Hematopoietic multipotent progenitor cell treated with erythropoietin and hydrocortisone succinate and interleukin-3 and kit ligand, for 4 days (in vitro differentiated cells): ENCODE measurements around the gene COL4A2.

Source experiments
- DNase-seq: peaks from one replicate; pipeline ENCODE4 v3.0.0-alpha.2; 2015

The COL4A2 gene

GRCh38 chr13:110272651-110273050 is 34.4 kb upstream of the COL4A2 start:
- DNase-seq: no peak

DNA sequence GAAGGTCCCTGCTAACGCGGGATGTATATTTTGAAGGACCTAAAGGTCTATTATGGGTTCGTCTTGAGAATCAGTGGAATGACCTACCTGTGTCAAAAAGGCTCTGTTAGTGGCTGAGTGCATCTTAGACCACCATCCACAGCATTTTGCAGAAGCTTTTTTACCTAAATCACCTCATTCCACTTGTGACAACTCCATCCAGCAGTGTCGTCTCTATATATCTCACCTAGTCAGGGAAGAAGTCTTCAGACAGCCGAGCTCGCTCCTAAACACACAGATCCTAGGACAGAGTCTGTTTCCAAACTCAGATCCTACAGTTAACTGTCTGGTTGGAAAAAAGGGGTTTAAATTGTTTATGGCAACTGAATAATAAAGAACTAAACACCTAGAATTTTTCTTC is 33.8 kb upstream of the COL4A2 start:
- no peak for DNase-seq

DNA sequence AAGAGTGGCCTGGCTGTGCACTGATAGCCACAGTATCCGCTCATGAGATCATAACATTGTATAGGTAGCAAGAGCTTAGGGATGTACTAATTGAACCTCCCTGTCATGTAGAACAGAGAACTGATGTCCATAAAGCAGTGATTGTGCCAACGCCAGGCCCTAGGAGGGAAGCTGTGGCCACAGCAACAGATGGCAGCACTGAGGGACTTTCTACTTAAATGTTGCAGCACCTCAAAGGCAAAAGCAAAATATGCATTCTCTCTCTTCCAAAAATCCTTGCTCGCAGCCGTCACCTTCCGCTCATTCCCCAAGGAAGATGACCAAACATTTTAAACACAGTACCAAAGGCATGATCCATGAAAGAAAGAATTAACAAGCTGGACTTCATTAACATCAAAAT is 32.4 kb upstream of the COL4A2 start:
- DNase-seq: no peak

GRCh38 chr13:110275931-110276552 is 31.0 kb upstream of the COL4A2 start:
- no peak for DNase-seq

- no peak for DNase-seq
Observed at GRCh38 chr13:110276553-110276950, 30.5 kb upstream of the COL4A2 start.

- DNase-seq: no peak
Observed at GRCh38 chr13:110277357-110277975, 29.6 kb upstream of the COL4A2 start.

GRCh38 chr13:110278859-110279258 is 28.2 kb upstream of the COL4A2 start:
- DNase-seq: no peak

DNA sequence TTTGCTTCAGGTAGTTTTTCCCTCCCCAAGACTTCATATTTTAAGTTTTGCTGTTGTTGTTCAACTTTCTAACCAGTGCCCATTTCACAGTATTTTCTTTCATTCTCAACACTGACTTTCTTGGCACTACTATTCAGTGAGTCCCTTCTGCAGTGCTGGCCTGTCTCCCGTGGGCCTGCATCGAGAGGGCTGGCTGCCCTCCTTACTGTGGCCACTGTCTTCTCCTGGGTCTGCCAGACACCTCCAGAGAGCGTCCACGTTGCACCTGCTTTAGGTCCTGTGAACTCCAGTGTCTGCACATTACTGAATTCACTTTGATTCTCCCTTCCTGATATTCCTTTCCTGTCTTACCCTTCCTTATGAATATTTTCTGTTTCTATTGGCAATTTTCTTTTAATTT is 27.4 kb upstream of the COL4A2 start:
- DNase-seq: no peak

DNA sequence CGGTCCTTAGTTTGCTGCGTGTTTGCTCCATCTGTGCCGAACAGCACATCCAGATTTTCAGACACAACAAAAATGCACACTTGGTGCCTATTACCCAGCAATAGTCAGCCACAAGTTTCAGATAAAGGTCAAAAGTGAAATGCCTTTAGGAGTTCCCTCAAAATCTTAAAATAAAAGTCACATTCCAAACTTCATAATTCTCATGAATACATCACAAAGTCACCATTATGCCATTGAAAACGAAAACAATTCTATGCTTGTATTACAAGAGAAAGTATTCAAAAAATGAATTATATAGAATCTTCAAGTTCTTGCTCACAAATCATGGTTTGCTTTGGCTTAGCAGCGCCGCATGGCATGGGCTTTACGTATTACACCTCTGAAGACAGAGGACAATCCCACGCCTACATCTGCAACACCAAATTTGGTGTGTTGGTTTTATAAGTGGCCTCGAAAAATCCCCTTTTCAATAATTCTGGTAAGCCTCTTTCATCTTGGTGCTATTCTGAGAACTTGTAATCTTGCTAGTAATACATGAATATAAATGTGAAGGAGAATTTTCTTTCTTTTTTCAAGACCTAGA is 26.8 kb upstream of the COL4A2 start:
- DNase-seq: no peak

DNA sequence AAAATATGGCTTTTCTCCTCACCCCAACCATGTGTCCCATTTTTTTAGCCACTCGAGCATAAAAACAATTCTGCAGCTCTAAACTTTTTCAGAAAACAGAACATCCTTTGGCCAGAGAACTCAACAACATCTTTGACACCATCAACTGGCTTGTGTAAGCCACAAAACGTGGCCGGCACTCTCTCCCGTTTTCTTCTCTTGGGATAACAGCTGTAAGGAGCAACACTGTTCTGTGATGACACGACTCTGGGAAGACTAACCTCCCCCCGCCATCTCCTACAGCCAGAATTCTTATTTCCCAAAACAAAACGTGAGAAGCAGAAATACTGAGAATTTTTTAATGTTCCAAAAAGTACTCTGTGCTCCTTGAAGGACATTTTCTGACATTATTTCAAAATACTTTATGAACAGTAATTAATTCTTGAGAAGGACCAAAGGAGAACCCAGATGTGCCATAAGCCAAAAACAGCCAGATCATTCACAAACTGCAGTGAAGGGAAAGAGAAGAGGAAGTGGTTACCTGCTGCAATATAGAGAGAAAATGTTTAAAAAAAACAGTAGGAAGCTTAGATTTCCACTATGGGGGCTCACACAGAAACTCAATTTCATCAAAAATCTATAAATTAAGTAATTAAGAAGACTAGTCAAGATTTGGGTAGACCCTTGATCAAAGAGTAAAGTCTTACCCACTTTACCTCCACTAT is 25.9 kb upstream of the COL4A2 start:
- DNase-seq: peak; percentile 6

GRCh38 chr13:110281736-110282135 is 25.3 kb upstream of the COL4A2 start:
- no peak for DNase-seq

DNA sequence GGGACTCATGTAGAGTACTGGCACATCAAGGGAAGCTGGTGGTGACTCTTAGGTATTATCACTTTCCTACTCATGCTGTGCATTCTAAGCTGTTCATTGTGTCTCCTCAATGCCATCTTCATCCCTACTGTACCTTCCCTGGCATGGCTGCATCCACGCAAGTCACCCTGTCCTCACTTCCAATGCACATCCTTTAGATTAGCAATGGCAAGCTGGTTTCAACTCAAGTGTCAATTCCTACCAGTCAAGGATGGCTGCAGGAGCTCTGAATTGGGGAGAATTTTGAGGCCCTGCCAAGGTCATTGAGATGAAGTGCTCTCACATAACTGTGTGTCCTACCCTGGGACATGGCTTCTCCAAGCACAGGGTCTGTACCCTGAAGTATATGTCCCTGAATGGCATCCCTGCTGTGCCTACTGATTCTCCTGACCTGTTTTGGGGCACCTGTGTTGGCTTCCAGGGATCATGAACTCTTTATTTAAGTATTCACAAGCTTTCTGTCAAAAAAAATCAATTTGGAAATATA is 24.7 kb upstream of the COL4A2 start:
- DNase-seq: no peak

DNA sequence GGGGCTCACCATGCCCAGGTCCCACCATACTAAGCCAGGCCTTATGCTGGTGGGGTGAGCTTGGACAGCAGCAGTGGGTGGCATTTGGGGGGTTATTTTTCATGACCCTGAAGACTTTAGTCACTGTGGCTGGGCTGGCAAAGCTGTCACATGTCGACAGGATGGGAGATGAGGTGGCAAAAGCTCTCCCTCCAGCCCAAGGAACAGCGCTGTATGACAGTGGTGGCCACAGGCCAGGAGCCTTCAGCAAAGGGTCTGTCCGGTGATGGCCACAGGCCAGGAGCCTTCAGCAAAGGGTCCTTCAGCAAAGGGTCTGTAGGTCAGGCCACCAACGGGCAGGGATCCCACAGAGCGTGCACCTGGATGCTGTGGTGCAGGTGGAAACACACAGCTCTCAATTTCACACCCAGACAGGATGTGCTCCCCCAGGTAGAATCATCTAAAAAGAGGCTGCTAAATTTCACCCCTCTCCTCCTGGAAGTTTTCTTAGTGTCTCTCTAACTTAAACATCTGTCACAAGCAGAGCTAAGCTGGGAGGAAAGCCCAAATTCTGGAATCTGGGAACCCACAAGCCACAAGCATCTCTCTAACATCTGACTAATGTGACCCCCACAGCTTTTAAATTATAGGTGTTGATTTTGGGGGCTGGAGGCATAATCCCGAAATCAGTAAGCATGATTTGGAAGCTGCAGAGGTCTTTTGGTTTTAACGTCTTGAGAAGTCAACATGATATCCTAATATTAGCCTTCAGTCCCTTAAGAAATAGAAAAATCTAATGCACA is 23.2 kb upstream of the COL4A2 start:
- no peak for DNase-seq

- DNase-seq: no peak
Observed at GRCh38 chr13:110284779-110285484, 22.2 kb upstream of the COL4A2 start.

DNA sequence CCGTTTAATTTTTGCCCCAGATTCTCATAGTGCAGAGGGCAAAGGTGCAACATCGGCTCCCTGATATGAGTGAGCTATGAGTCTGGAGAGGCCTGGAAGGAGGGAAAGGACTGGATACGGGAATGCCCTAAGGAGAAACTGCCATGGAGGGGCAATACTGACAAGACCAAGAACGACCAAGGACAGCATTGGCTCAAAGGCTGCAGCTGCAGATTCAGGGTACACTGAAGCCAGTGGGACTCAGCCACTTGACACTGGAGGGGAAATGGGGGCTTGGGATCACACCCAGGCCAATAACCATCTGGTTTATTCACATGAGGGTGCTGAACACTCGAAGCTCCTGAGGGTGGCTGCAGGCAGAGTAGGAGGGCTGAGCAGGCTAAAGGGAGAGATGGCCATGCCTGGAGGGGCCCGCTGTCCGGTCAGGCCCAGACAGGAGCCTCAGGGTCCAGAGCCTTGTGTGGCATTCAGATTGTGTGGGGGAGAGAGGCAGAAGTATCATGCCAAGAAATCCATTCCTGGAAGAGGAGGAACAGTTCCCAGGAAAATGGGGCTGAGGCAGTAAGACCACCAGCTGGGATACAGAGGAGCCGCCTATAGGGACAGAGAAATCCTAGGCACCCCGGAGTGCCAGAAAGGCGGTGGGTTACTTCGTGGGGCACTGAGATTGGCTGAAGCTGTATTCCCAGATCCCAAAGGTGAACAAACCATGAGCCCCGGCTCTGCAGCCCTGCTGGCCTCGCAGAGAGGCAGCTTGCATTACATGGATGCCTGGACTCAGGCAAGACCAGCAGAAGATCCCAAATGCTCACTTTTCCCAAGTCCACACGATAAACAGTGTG is 20.9 kb upstream of the COL4A2 start:
- DNase-seq: no peak

GRCh38 chr13:110286833-110287819 is 20.0 kb upstream of the COL4A2 start:
- no peak for DNase-seq

DNA sequence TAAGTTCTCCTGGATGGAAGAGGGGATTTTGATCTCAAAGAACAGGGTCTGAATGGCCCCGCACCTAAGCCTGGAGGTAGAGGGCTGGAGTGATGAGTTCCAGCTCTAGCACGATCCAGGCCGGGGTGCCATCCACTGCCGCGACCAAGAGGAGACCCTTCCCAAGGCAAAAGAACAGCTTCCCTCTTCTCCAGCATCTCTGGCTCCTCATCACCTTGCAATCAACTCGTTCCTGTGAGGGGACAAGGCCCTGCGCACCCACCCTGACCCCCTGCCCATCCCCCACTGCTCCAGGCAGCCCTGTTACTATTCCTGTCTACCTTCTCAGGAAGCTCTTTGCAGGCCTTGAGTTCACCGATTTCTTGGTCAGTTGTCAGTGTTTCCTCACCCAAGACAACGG is 17.9 kb upstream of the COL4A2 start:
- DNase-seq: no peak

GRCh38 chr13:110289661-110290060 is 17.4 kb upstream of the COL4A2 start:
- no peak for DNase-seq

- no peak for DNase-seq
Observed at GRCh38 chr13:110290153-110290552, 16.9 kb upstream of the COL4A2 start.

- no peak for DNase-seq
Observed at GRCh38 chr13:110290826-110291225, 16.3 kb upstream of the COL4A2 start.
